LoVo (cell line): ENCODE measurements around the gene ZZZ3.
"Not testable (repeated sequence)": the region's sequence is repeated elsewhere in the genome, so short reads cannot be mapped to it uniquely, and the experiment has no call there.

ENCODE experiments used
- DNase-seq: peaks from one replicate; pipeline ENCODE4 v3.0.0-alpha.2; 2016; ENCODE audit warnings: low spot score

The ZZZ3 gene

GRCh38 chr1:77670330-77670729, 12.1 kb downstream of the ZZZ3 start:
- DNase-seq = no peak

- no peak for DNase-seq
Observed at GRCh38 chr1:77668924-77669449, 13.5 kb downstream of the ZZZ3 start.

- no peak for DNase-seq
Observed at GRCh38 chr1:77664939-77665516, 17.4 kb downstream of the ZZZ3 start.

- DNase-seq = no peak
Observed at GRCh38 chr1:77661696-77662095, 20.8 kb downstream of the ZZZ3 start.

- no peak for DNase-seq
Observed at GRCh38 chr1:77659879-77660593, 22.4 kb downstream of the ZZZ3 start.

- no peak for DNase-seq
Observed at GRCh38 chr1:77658271-77658670, 24.2 kb downstream of the ZZZ3 start.

GRCh38 chr1:77655431-77655974, 27.0 kb downstream of the ZZZ3 start:
- DNase-seq = no peak

GRCh38 chr1:77652970-77653516, 29.4 kb downstream of the ZZZ3 start:
- DNase-seq = no peak

GRCh38 chr1:77652268-77652667, 30.2 kb downstream of the ZZZ3 start:
- no peak for DNase-seq

- no peak for DNase-seq
Observed at GRCh38 chr1:77649127-77649526, 33.3 kb downstream of the ZZZ3 start.

- not testable (repeated sequence) for DNase-seq
Observed at GRCh38 chr1:77646224-77646623, 36.2 kb downstream of the ZZZ3 start.

- no peak for DNase-seq
Observed at GRCh38 chr1:77643456-77643855, 39.0 kb downstream of the ZZZ3 start.

- no peak for DNase-seq
Observed at GRCh38 chr1:77642941-77643340, 39.5 kb downstream of the ZZZ3 start.

GRCh38 chr1:77642196-77642595, 40.3 kb downstream of the ZZZ3 start:
- DNase-seq = no peak

- no peak for DNase-seq
Observed at GRCh38 chr1:77639557-77640069, 42.8 kb downstream of the ZZZ3 start.

- no peak for DNase-seq
Observed at GRCh38 chr1:77639056-77639455, 43.4 kb downstream of the ZZZ3 start.

GRCh38 chr1:77636864-77637263, 45.6 kb downstream of the ZZZ3 start:
- DNase-seq = no peak
